CD4-positive, alpha-beta T cell treated with Interleukin-17A for 1 hour (primary cell): ENCODE data around the gene CREBZF.
"Not testable (repeated sequence)": the region's sequence is repeated elsewhere in the genome, so short reads cannot be mapped to it uniquely, and the experiment has no call there.

Experiments used
- DNase-seq: peaks from one replicate; pipeline ENCODE4 v3.0.0-alpha.2; 2020

The CREBZF gene

GRCh38 chr11:85619499-85619898 is 45.4 kb downstream of the CREBZF start:
- DNase-seq = no peak

GRCh38 chr11:85611643-85612042 is 53.3 kb downstream of the CREBZF start:
- DNase-seq = not testable (repeated sequence)
